22Rv1 (cell line): ENCODE data around the gene LHPP.

Experiments
- CTCF ChIP-seq: fragments of 450-650 bp; IDR thresholded peaks from 2 replicates; pipeline ENCODE4 v1.5.1; 2017; ENCODE audit warnings: mild to moderate bottlenecking
- ZFX ChIP-seq: fragments of 450-650 bp; IDR thresholded peaks from 2 replicates; pipeline ENCODE4 v1.6.1; 2017; ENCODE audit warnings: antibody characterized with exemption, borderline replicate concordance

GRCh38 chr10:124587811-124588211, 126.2 kb downstream of the LHPP start:
- no peak for TF ChIP-seq CTCF
- TF ChIP-seq ZFX = no peak
